Keratinocyte (primary cell): ENCODE results near the gene NAP1L1. TPM values are rescaled to one million over a fixed set of nuclear protein-coding genes. Genes with fewer than 3 reads are reported as not detected.

Experiments used
- DNase-seq: peaks from one replicate; pipeline ENCODE4 v3.0.0-alpha.2; 2011; ENCODE audit warnings: low read depth, missing footprints, low spot score
- FAIRE-seq: peaks from 2 replicates; lab custom pipeline; 2011; peaks lifted over from hg19 to GRCh38; lab: Jason Lieb, UNC
- H2AFZ ChIP-seq: 2 replicates; pipeline ENCODE4 v1.6.0; 2012; ENCODE audit warnings: low read length, control low read depth, inconsistent platforms; ENCODE audit not compliant: control insufficient read depth
- H3K27ac ChIP-seq: 2 replicates; pipeline ENCODE4 v1.5.1; 2011; ENCODE audit warnings: low read length; ENCODE audit not compliant: control insufficient read depth, insufficient read depth
- H3K27me3 ChIP-seq: 3 replicates; pipeline ENCODE4 v1.6.0; 2011; ENCODE audit warnings: low read length; ENCODE audit not compliant: control insufficient read depth, insufficient read depth; ENCODE audit errors: extremely low read depth
- H3K36me3 ChIP-seq, 2 experiments: 2 replicates in 1 of 2; 3 replicates in 1 of 2; pipeline ENCODE4 v1.5.1; 2011; ENCODE audit warnings: low read length in 2 of 2, mild to moderate bottlenecking in 1 of 2; ENCODE audit not compliant: control insufficient read depth in 2 of 2, insufficient read depth in 2 of 2; ENCODE audit errors: extremely low read depth in 1 of 2
- H3K4me1 ChIP-seq: 3 replicates; pipeline ENCODE4 v1.5.1; 2011; ENCODE audit warnings: low read length; ENCODE audit not compliant: control insufficient read depth, insufficient read depth; ENCODE audit errors: extremely low read depth
- H3K4me2 ChIP-seq: 3 replicates; pipeline ENCODE4 v1.6.0; 2011; ENCODE audit warnings: low read depth, low read length; ENCODE audit not compliant: control insufficient read depth, insufficient read depth; ENCODE audit errors: extremely low read depth
- H3K4me3 ChIP-seq, 3 experiments: fragments of 200-600 bp in 1 of 3; sonication (generic) in 1 of 3; 2 replicates in 2 of 3; 3 replicates in 1 of 3; pipeline ENCODE4 v1.5.1; 2011 to 2016; ENCODE audit warnings: low read length in 3 of 3, mild to moderate bottlenecking in 3 of 3, control low read depth in 2 of 3, inconsistent platforms in 1 of 3, low read depth in 1 of 3, mixed read lengths in 1 of 3, mixed run types in 1 of 3, moderate library complexity in 1 of 3; ENCODE audit not compliant: control insufficient read depth in 2 of 3, insufficient read depth in 2 of 3; ENCODE audit errors: extremely low read depth in 1 of 3
- H3K79me2 ChIP-seq: 2 replicates; pipeline ENCODE4 v1.6.0; 2012; ENCODE audit warnings: low read length; ENCODE audit not compliant: control insufficient read depth, insufficient read depth
- H3K9ac ChIP-seq: 3 replicates; pipeline ENCODE4 v1.6.0; 2011; ENCODE audit warnings: low read length; ENCODE audit not compliant: control insufficient read depth, insufficient read depth; ENCODE audit errors: extremely low read depth
- H3K9me1 ChIP-seq: 3 replicates; pipeline ENCODE4 v1.6.0; 2011; ENCODE audit warnings: low read length; ENCODE audit not compliant: control insufficient read depth, insufficient read depth; ENCODE audit errors: extremely low read depth
- H3K9me3 ChIP-seq: 2 replicates; pipeline ENCODE4 v1.5.1; 2012; ENCODE audit warnings: low read depth, low read length; ENCODE audit not compliant: control insufficient read depth
- H4K20me1 ChIP-seq: 3 replicates; pipeline ENCODE4 v1.6.0; 2011; ENCODE audit warnings: low read length; ENCODE audit not compliant: control insufficient read depth, insufficient read depth; ENCODE audit errors: extremely low read depth
- CTCF ChIP-seq, 3 experiments: IDR thresholded peaks in 1 of 3; conservative IDR thresholded peaks in 1 of 3; optimal IDR thresholded peaks in 1 of 3; 2 replicates in 2 of 3; 3 replicates in 1 of 3; pipeline versions ENCODE3 to v1.5.1; 2011; ENCODE audit warnings: low read length in 3 of 3, mild to moderate bottlenecking in 3 of 3, moderate library complexity in 2 of 3, control low read depth in 1 of 3, inconsistent platforms in 1 of 3; ENCODE audit not compliant: insufficient read depth in 2 of 3; ENCODE audit errors: extremely low read depth in 1 of 3
- EZH2 ChIP-seq: IDR thresholded peaks from one replicate; pipeline ENCODE4 v1.6.1; 2012; ENCODE audit warnings: inconsistent platforms, mild to moderate bottlenecking, low read length, moderate library complexity
- dilution Hi-C: fragments of 300-500 bp; cut with MboI; formaldehyde crosslinking; loops from one replicate; pipeline ENCODE4 v1.7.0; 2020; ENCODE audit warnings: low sequenced_read_pairs; ENCODE audit not compliant: extremely low pct_ligation_motif_present
- polyA plus RNA-seq, 5 experiments: library from polyadenylated mRNA; depleted of rRNA in 3 of 5; stranded (reverse) in 3 of 5; stranded (forward) in 1 of 5; unstranded in 1 of 5; fragments of >200 nt; gene quantifications; 1 replicate in 1 of 5; 2 replicates in 3 of 5; 3 replicates in 1 of 5; pipeline versions ENCODE4 v1.2.1 to v1.2.3, GENCODE V29; 2011 to 2012; ENCODE audit warnings: missing spikeins in 2 of 5, low read depth in 1 of 5, low replicate concordance in 1 of 5

Gene NAP1L1
- polyA plus RNA-seq, 1 donor (not counting 4 experiments of a cell fraction or from before 2014, with no cell fraction given): 384 TPM

GRCh38 chr12:76022506-76022905, 62.0 kb downstream of the NAP1L1 start:
- H3K9ac ChIP-seq: no peak overlapping the region
- no peaks in the 10 kb centered on the region for H3K36me3 ChIP-seq
- no peak overlapping the region for H2AFZ ChIP-seq
- no peaks in the 10 kb centered on the region for H3K9me3 ChIP-seq
- no peaks in the 10 kb centered on the region for H4K20me1 ChIP-seq
- dilution Hi-C loops: no loop called here
- H3K4me3 ChIP-seq: no peak overlapping the region
- peak overlapping the region; percentile 28 for H3K27ac ChIP-seq
- no peaks in the 10 kb centered on the region for H3K27me3 ChIP-seq
- H3K9me1 ChIP-seq: no peaks in the 10 kb centered on the region
- H3K79me2 ChIP-seq: no peaks in the 10 kb centered on the region
- DNase-seq: no peak
- FAIRE-seq: no peak
- H3K4me1 ChIP-seq: peaks cover 52% of the 10 kb centered on the region
- no peak overlapping the region for H3K4me2 ChIP-seq
- TF ChIP-seq CTCF (optimal IDR thresholded peaks at IDR 0.05 in 1 of 3, IDR thresholded peaks at IDR 0.05 in 1 of 3, conservative IDR thresholded peaks at IDR 0.05 in 1 of 3; ENCODE audit: extremely low read depth in 1 of 3, insufficient read depth in 2 of 3, low read length in 3 of 3): no peak
- no peak for TF ChIP-seq EZH2

- H3K4me1 ChIP-seq: peaks cover 53% of the 10 kb centered on the region
- H3K27me3 ChIP-seq: no peaks in the 10 kb centered on the region
- DNase-seq (no peak), FAIRE-seq (peak; percentile 90)
- dilution Hi-C loops: no loop called here
- H2AFZ ChIP-seq: no peak overlapping the region
- no peaks in the 10 kb centered on the region for H3K9me3 ChIP-seq
- no peak overlapping the region for H3K4me3 ChIP-seq
- H3K79me2 ChIP-seq: no peaks in the 10 kb centered on the region
- peak overlapping the region; percentile 67 for H3K9ac ChIP-seq
- no peaks in the 10 kb centered on the region for H3K9me1 ChIP-seq
- no peaks in the 10 kb centered on the region for H3K36me3 ChIP-seq
- H3K27ac ChIP-seq: peak overlapping the region; percentile 92
- H3K4me2 ChIP-seq: peak overlapping the region; percentile 58
- no peaks in the 10 kb centered on the region for H4K20me1 ChIP-seq
- TF ChIP-seq CTCF (optimal IDR thresholded peaks at IDR 0.05 in 1 of 3, IDR thresholded peaks at IDR 0.05 in 1 of 3, conservative IDR thresholded peaks at IDR 0.05 in 1 of 3; ENCODE audit: extremely low read depth in 1 of 3, insufficient read depth in 2 of 3, low read length in 3 of 3): no peak
- no peak for TF ChIP-seq EZH2
These were observed 63.5 kb downstream of the NAP1L1 start for GRCh38 chr12:76020731-76021672.
